Measurements from ENCODE around the gene ZNF775. TPM values are rescaled to one million over a fixed set of nuclear protein-coding genes. Genes with fewer than 3 reads are reported as not detected.

The ZNF775 gene
- total and polyA plus RNA-seq, 2 of the 13 experiments (the other 11 are each of a cell fraction or from before 2014, with no cell fraction given): 3.1 to 3.2 TPM

GRCh38 chr7:150415161-150416153, 36.3 kb downstream of the ZNF775 start (continued):
- TF ChIP-seq TP53 (CRISPR knock-in tag; conservative IDR thresholded peaks at IDR 0.05) (no peak), HMG20A (CRISPR knock-in tag; IDR thresholded peaks at IDR 0.05; ENCODE audit: borderline replicate concordance) (peak; percentile 91; the same call in 1 of the 2 replicates), ZNF7 (CRISPR knock-in tag; IDR thresholded peaks at IDR 0.05) (no peak), ZNF674 (CRISPR knock-in tag; IDR thresholded peaks at IDR 0.05; ENCODE audit: low read depth) (no peak), ZHX1 (CRISPR knock-in tag; IDR thresholded peaks at IDR 0.05; ENCODE audit: low read depth) (peak; percentile 50), TBP (CRISPR knock-in tag; IDR thresholded peaks at IDR 0.05) (no peak), ZBTB26 (CRISPR knock-in tag; IDR thresholded peaks at IDR 0.05; ENCODE audit: borderline replicate concordance) (0 out of 2 replicates have a peak, but pooled peaks have one; percentile 15), ZNF230 (CRISPR knock-in tag; IDR thresholded peaks at IDR 0.05) (0 out of 2 replicates have a peak, but pooled peaks have one; percentile 25), ZNF3 (CRISPR knock-in tag; IDR thresholded peaks at IDR 0.05) (no peak), ZNF749 (CRISPR knock-in tag; IDR thresholded peaks at IDR 0.05; ENCODE audit: borderline replicate concordance) (peak; percentile 32; the same call in 1 of the 2 replicates), NR2C2 (CRISPR knock-in tag; IDR thresholded peaks at IDR 0.05; ENCODE audit: borderline replicate concordance) (peak; percentile 39; the same call in 1 of the 2 replicates), CTCF (CRISPR knock-in tag; IDR thresholded peaks at IDR 0.05) (no peak), ZNF552 (CRISPR knock-in tag; IDR thresholded peaks at IDR 0.05; ENCODE audit: borderline replicate concordance) (no peak), GMEB2 (CRISPR knock-in tag; IDR thresholded peaks at IDR 0.05; ENCODE audit: low read depth) (no peak), JUN (CRISPR knock-in tag; IDR thresholded peaks at IDR 0.05) (0 out of 2 replicates have a peak, but pooled peaks have one; percentile 41), ZNF710 (CRISPR knock-in tag; IDR thresholded peaks at IDR 0.05; ENCODE audit: borderline replicate concordance) (peak; percentile 48; the same call in 1 of the 2 replicates), ZNF589 (CRISPR knock-in tag; conservative IDR thresholded peaks at IDR 0.05) (no peak), RAD21 (CRISPR knock-in tag; IDR thresholded peaks at IDR 0.05) (no peak; the same call in 1 of the 2 replicates)
